ENCODE results near the gene ZDHHC11B. TPM values are rescaled to one million over a fixed set of nuclear protein-coding genes. Genes with fewer than 3 reads are reported as not detected.
A peak's percentile ranks its signal among the peaks of the same experiment; 100 is the strongest.
"Not testable (repeated sequence)": the region's sequence is repeated elsewhere in the genome, so short reads cannot be mapped to it uniquely, and the experiment has no call there.

Gene ZDHHC11B
- total RNA-seq, 4 donors from 2014 or later = 2.2 to 11.7 (median 6.2) TPM

DNA sequence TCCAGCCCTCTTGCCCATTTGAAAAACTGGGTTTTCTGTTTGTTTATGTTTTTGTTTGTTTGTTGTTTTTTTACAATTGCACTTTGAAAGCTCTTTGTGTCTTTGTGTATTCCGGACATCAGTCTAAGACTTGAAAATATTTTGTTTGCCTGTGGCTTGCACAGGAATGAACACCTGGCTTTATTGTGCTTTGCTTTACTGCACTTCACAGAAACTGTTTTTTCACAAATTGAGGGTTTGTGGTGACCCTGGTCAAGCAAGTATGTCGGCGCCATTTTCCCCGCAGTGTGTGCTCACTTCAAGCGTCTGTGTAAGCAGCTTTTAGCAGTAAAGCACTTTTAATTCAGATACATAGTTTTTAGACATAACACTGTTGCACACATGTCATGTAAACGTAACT, 42.3 kb downstream of the ZDHHC11B start:
- H3K4me1 ChIP-seq; H3K9me3 ChIP-seq; H3K27me3 ChIP-seq; H3K27ac ChIP-seq (replicated peaks in 1 of 4); intact Hi-C loops (cut with DNase I); H3K4me3 ChIP-seq: not testable (repeated sequence)
- WGBS = 86% methylated on average over 6 of the region's 6 CpGs
- H3K36me3 ChIP-seq = peaks cover 11 to 26% (median 15%) of the 10 kb centered on the region in 4 donors
- peak; percentile 1 for DNase-seq (ENCODE audit: extremely low spot score)

DNA sequence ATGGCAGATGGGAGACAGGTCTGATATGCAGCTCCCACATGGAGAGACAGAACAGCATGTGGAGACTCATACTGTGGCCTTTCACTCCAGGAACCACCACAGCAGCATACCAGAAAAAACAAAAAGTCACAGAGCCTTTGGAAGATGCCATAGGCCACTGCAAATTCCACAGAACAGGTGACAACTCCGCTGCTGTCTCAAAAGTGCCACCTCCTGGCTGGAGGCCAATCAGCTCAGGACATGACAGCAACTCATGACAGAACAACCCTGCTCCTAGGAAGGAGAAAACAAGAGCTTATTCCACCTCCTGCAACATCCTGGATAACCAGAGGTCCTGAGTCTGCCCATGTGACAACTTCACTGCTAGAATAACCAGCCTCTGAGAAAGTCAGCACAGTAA, 50.4 kb downstream of the ZDHHC11B start:
- H3K27me3 ChIP-seq; intact Hi-C loops (cut with DNase I); DNase-seq (ENCODE audit: extremely low spot score); H3K4me1 ChIP-seq; H3K4me3 ChIP-seq; H3K9me3 ChIP-seq; H3K27ac ChIP-seq (replicated peaks in 1 of 4): not testable (repeated sequence)
- peaks cover 0 to 31% (median 25%) of the 10 kb centered on the region in 4 donors for H3K36me3 ChIP-seq
- no CpG with 5 or more reads among the region's 1 CpG for WGBS

DNA sequence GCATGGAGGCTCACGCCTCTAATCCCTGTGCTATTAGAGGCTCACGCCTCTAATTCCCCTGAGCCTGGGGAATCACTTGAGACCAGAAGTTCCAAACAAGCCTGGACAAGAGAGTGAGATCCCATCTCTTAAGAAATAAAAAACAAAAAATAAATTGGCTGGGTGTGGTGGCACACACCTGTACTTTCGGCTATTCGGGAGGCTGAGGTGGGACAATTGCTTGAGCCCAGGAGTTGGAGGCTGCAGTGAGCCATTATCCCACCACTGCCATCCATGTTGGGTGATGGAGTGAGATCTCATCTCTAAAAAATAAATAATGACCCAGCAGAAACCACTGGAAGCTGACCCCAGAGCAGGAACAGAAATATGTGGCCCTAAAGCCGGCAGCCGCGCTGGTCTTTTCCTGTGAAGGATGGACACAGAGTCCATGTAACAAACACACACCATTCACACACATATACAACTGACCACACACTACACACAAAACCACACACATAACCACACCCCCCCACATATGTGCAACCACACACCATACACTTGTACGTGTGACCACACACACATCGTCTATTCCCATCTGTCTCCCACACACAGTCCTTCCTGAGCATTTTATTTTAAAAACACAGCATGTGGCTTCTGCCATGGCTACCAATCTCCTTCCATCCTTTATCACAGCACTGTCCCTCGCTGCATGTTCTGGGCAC, 51.6 kb downstream of the ZDHHC11B start:
- DNase-seq (ENCODE audit: extremely low spot score); intact Hi-C loops (cut with DNase I); H3K27me3 ChIP-seq; H3K9me3 ChIP-seq; H3K4me3 ChIP-seq; H3K4me1 ChIP-seq; H3K27ac ChIP-seq (replicated peaks in 1 of 4): not testable (repeated sequence)
- H3K36me3 ChIP-seq = peaks cover 0 to 31% (median 26%) of the 10 kb centered on the region in 4 donors
- WGBS = 92% methylated on average over 10 of the region's 10 CpGs

DNA sequence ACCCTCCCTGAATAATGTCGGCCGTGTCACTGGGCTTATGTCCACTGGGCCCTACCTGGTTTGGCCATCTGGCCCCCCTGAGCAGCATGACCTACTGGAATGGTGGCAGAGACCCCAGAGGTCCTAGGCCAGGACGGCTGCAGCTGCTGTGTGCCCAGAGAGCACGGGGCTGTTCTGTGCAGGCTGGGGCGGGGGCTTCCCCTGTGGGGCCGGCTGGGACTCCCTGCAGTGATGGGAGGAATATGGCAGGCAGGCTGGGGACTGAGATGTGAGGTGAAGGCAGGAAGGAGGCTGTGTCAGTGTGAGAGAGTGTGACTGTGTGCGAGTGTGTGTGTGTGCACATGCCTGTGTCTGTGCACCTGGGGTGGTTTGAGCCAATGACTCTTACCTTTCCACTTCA, 55.3 kb downstream of the ZDHHC11B start:
- H3K9me3 ChIP-seq; intact Hi-C loops (cut with DNase I); H3K27me3 ChIP-seq; H3K4me1 ChIP-seq; H3K27ac ChIP-seq (replicated peaks in 1 of 4); DNase-seq (ENCODE audit: extremely low spot score); H3K4me3 ChIP-seq: not testable (repeated sequence)
- peaks cover 0 to 31% (median 26%) of the 10 kb centered on the region in 4 donors for H3K36me3 ChIP-seq
- 100% methylated on average over 1 of the region's 7 CpGs for WGBS

DNA sequence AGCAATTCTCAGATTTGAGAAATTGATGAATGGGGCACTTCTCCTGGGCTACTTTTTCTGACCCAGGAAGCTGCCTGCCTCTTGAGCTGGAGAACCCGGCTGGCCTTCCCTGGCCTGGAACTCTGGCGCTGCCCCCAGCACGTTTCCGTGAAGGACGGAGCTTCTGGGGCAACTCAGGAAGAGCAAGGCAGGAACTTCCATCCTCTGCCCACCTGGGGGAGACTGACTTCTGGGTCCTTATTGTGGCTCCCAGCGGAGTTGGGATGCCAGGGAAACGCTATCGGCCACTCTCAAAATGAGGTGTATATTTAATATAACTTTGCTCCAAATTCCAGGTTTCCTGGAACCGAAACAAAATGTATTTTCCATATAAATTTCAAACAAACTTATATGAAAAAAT, 57.4 kb downstream of the ZDHHC11B start:
- TF ChIP-seq, protein P1, sequence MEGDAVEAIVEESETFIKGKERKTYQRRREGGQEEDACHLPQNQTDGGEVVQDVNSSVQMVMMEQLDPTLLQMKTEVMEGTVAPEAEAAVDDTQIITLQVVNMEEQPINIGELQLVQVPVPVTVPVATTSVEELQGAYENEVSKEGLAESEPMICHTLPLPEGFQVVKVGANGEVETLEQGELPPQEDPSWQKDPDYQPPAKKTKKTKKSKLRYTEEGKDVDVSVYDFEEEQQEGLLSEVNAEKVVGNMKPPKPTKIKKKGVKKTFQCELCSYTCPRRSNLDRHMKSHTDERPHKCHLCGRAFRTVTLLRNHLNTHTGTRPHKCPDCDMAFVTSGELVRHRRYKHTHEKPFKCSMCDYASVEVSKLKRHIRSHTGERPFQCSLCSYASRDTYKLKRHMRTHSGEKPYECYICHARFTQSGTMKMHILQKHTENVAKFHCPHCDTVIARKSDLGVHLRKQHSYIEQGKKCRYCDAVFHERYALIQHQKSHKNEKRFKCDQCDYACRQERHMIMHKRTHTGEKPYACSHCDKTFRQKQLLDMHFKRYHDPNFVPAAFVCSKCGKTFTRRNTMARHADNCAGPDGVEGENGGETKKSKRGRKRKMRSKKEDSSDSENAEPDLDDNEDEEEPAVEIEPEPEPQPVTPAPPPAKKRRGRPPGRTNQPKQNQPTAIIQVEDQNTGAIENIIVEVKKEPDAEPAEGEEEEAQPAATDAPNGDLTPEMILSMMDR (IDR thresholded peaks at IDR 0.05) = peak in 1 of 3 experiments; percentile 12
- H3K9me3 ChIP-seq; H3K27me3 ChIP-seq; intact Hi-C loops (cut with DNase I); H3K27ac ChIP-seq (replicated peaks in 1 of 4); H3K4me1 ChIP-seq; H3K4me3 ChIP-seq; DNase-seq (ENCODE audit: extremely low spot score): not testable (repeated sequence)
- H3K36me3 ChIP-seq = peaks cover 0 to 14% (median 8%) of the 10 kb centered on the region in 4 donors
- WGBS = 80% methylated on average over 4 of the region's 9 CpGs

DNA sequence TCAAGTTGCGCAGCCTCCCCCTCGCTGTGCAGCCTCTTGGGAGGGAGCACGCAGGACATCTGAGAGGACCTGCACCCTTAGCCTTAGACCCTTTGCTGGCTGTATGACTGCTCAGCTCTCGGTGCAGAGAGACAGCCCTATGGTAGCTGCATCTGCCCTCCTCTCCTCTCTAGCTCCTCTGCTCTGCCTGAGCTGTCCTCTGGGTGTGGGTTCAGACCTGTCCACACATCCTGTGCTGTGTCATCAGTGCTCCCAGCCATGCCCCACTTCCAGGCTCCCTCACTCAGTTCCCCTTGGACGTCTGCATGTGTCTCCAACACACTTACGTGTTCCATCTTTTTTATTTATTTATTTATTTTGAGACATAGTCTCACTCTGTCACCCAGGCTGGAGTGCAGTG, 60.7 kb downstream of the ZDHHC11B start:
- WGBS = 83% methylated on average over 2 of the region's 6 CpGs
- intact Hi-C loops (cut with DNase I); DNase-seq (ENCODE audit: extremely low spot score); H3K27ac ChIP-seq (replicated peaks in 1 of 4); H3K27me3 ChIP-seq; H3K36me3 ChIP-seq; H3K4me3 ChIP-seq; H3K4me1 ChIP-seq: not testable (repeated sequence)
- H3K9me3 ChIP-seq = peaks cover 0 to 13% (median 2%) of the 10 kb centered on the region in 4 donors

DNA sequence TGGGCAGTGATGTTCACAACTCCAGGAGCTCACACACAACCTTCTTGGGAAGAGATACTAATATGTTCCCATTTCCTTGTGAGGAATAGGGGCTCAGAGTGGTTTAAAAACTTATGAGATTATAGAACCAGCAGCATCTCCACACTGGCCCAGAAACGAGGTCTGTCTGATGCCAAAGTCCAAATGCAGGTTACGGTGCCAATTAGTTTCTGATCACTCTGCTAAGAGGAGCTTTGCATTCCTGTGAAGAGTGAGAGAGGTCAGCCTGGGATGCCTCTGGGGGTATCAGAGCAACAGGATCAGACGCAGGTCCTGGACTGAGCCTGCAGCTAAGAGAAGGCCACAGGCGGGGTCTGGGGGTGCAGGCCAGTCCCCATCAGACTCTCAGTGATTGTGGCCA, 61.2 kb downstream of the ZDHHC11B start:
- H3K9me3 ChIP-seq = peaks cover 0 to 13% (median 2%) of the 10 kb centered on the region in 4 donors
- H3K4me1 ChIP-seq; H3K27ac ChIP-seq (replicated peaks in 1 of 4); intact Hi-C loops (cut with DNase I); DNase-seq (ENCODE audit: extremely low spot score); H3K36me3 ChIP-seq; H3K4me3 ChIP-seq; H3K27me3 ChIP-seq: not testable (repeated sequence)
- WGBS = no CpG with 5 or more reads among the region's 4 CpGs

DNA sequence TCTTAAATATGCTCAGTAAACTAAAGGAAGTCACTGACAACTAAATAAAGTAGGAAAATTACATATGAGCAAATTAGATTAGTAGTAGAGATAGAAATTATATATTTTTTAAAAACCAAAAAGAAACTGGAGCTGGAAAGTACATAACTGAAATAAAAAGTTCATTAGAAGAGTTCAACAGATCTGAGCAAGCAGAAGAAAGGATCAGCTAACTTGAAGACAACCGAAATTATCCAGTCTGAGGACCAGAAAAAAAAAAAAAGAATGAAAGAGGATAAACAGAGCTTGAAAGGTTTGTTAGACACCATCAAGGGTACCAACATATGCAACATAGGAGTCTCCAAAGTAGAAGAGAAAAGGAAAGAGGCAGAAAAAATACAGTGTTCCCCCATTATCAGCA, 65.2 kb downstream of the ZDHHC11B start:
- 91% methylated on average over 1 of the region's 1 CpG for WGBS
- intact Hi-C loops (cut with DNase I); H3K27me3 ChIP-seq; H3K27ac ChIP-seq (replicated peaks in 1 of 4); H3K4me3 ChIP-seq; DNase-seq (ENCODE audit: extremely low spot score): not testable (repeated sequence)
- H3K4me1 ChIP-seq = peaks cover 0 to 10% (median 5%) of the 10 kb centered on the region in 4 donors
- H3K36me3 ChIP-seq = peaks cover 0 to 15% (median 5%) of the 10 kb centered on the region in 4 donors
- peaks cover 0 to 13% (median 2%) of the 10 kb centered on the region in 4 donors for H3K9me3 ChIP-seq

Data from esophagus muscularis mucosa (tissue), 4 donors.